DLD1 (cell line): Measurements from ENCODE around the gene DUSP12.
"Not testable (repeated sequence)": the region's sequence is repeated elsewhere in the genome, so short reads cannot be mapped to it uniquely, and the experiment has no call there.

Experiments used
- in situ Hi-C: cut with HindIII; loops from 2 replicates; pipeline ENCODE4 v1.10.0; 2017; ENCODE audit warnings: low sequenced_read_pairs

DUSP12 gene, protein sequence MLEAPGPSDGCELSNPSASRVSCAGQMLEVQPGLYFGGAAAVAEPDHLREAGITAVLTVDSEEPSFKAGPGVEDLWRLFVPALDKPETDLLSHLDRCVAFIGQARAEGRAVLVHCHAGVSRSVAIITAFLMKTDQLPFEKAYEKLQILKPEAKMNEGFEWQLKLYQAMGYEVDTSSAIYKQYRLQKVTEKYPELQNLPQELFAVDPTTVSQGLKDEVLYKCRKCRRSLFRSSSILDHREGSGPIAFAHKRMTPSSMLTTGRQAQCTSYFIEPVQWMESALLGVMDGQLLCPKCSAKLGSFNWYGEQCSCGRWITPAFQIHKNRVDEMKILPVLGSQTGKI

DNA sequence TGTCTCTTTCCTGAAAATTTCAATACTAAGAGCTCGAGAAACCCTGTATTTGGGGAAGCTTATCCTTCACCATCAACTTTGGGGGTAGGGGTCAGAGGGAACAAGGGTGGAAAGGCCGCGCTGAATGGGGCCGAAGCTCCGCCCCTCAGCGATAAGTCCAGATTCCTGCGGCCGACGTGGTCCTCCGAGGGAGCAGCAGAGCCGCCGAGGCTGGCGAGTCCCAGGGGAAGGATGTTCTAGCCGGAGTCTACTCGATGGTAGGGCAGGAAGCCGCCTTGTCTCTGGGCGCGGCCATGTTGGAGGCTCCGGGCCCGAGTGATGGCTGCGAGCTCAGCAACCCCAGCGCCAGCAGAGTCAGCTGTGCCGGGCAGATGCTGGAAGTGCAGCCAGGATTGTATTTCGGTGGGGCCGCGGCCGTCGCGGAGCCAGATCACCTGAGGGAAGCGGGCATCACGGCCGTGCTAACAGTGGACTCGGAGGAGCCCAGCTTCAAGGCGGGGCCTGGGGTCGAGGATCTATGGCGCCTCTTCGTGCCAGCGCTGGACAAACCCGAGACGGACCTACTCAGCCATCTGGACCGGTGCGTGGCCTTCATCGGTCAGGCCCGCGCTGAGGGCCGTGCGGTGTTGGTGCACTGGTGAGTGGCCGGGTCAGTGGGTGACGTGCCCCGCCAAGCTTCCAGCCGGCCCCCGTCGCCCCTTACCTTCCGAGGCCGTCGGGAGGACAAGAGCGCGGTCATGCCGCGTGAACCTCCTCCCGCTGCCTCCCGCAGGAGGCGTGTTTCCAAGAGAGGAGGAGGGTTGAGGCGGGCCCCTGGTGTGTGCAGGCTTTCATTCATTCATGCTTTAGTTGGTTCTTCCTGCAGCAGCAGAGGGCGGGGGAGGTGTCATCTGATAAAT, at the start of gene DUSP12:
Gene DUSP12 (plus strand): TSS at position 278 of the 899 bp plus-strand sequence. CDS start 16 bp downstream, at position 294.
- in situ Hi-C loops, result loop anchor here (10.0 kb wide), 1 partner anchor 265 kb away; no protein-coding TSS in a partner anchor

- in situ Hi-C loops, result no loop called here
Observed at GRCh38 chr1:161702250-161702649, 47.3 kb upstream of the DUSP12 start.

- in situ Hi-C loops, result no loop called here
Observed at GRCh38 chr1:161705537-161705936, 44.0 kb upstream of the DUSP12 start.

GRCh38 chr1:161706113-161706481, 43.5 kb upstream of the DUSP12 start:
- in situ Hi-C loops, result no loop called here

DNA sequence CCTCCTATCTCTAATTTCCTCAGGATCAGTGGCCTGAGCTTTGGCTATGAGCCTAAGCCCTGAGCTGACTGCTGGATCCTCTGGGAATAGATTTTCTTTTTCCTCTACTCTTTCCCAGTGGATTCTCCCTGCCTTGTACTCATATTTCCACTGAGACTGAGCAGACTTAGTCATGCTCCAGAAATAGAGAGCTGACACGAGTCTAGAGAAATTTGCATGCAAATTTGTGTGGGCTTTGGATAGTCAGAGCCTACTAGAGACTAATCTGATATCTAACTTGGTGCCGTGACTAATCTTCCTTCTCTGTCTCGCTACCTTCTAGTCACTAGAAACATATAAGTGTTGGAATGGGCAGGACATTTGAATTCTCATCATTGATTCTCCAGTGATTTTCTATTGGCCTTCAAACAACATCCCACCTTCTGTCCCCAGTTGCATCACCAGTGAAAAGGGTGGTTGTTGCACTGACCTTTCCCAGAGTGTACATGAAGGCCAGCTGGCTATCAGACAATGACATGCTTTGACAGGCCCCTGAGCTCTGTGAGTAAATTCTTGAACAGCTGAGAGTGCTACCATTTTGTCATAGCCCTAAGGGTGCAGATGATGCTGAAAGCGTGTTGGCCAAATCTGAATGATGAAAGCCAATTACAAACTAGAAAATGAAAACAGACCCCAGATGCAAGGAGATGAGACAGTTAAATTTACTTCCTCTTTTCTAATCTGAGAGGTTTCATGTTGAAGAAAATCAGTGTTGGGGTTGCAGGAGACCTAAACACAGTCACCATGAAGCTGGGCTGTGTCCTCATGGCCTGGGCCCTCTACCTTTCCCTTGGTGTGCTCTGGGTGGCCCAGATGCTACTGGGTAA, 42.9 kb upstream of the DUSP12 start, which contains the start of gene FCRLA:
Gene FCRLA (plus strand): TSS at position 748 of the 866 bp plus-strand sequence. CDS start 36 bp downstream, at position 784.
- in situ Hi-C loops, result no loop called here

- in situ Hi-C loops, result no loop called here
Observed at GRCh38 chr1:161707503-161707902, 42.1 kb upstream of the DUSP12 start.

DNA sequence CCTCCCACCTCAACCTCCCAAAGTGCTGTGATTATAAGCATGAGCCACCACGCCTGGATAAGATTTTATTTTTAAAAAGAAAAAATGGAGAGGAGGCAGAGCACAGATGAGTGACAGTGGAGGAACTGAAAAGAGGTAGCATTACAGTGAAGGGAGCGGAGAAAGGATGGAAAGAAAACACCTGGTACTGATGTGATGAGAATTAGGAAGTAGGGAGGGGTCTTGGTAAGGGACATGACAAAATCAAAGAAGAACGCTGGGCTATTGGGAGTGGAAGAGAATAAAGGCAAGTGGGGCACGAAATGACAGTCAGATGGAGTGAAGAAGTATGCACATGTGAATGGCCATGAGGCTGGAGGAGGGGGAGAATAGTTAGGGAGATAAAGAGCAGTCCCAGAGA, 40.2 kb upstream of the DUSP12 start:
- in situ Hi-C loops, result no loop called here

GRCh38 chr1:161710560-161710959, 39.0 kb upstream of the DUSP12 start:
- in situ Hi-C loops, result no loop called here

DNA sequence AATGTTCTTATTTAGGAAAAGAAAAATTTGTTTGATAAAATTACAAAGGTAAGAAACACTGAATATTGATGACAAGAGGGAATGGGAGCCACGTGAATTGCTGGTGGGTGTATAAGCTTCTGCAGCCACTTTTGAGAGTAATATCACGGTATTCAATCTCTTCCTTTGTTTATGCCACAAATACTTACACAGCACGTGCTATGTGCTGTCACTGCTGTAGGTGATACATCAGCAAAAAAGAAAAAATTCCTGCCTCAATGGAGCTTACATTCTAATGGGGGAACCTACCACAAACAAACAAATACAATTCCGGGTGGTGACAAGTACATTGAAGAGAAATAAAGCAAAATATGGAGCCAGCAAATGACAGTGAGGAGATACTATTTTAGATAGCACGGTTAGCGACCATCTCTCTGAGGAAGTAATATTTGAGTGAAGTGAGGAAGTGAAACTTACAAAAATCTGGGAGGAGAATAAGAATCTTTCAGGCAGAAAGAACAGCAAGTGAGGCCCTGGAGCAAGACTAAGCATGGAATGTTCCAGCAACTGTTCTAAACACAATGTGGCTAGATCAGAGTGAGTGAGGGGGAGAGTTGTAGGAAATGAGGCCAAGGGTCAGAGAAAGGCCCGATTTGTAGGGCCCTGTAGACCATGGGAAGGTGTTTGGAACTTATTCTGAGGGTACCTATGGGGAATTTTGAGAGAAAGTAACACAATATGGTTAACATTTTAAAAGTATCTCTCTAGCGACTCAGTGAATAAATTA, 30.8 kb upstream of the DUSP12 start:
- in situ Hi-C loops, result no loop called here

DNA sequence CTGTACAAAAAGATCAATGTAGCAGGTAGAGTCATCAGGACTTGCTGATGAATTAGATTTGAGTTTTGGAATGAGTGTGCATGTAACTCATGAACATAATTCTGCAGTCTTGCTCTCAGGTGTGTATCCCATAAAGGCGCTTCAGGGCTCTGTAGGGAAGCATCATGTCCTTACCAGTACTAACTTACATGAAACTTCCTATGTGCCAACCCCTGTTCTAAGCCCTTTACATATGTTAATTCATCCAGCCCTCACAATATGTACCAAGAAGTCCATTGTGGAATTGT, 30.3 kb upstream of the DUSP12 start:
- in situ Hi-C loops, result no loop called here

DNA sequence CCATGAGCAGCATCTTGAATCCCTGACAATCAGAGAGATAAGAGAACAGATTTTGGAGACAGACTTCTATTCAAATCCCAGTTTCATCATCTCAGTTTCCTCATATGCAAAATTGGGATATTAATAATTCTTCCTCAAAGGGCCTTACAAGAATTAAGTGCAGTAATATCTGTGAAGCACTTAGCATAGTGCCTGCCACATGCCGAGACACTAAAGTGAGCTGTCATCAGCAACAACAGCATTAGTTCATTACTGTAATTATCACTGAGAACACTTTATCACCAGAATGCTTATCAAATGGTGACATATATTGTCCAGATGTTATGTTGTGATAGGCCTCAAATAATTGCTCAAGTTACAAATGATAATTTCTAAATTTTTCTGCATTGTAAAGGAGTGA, 29.2 kb upstream of the DUSP12 start:
- in situ Hi-C loops, result no loop called here

DNA sequence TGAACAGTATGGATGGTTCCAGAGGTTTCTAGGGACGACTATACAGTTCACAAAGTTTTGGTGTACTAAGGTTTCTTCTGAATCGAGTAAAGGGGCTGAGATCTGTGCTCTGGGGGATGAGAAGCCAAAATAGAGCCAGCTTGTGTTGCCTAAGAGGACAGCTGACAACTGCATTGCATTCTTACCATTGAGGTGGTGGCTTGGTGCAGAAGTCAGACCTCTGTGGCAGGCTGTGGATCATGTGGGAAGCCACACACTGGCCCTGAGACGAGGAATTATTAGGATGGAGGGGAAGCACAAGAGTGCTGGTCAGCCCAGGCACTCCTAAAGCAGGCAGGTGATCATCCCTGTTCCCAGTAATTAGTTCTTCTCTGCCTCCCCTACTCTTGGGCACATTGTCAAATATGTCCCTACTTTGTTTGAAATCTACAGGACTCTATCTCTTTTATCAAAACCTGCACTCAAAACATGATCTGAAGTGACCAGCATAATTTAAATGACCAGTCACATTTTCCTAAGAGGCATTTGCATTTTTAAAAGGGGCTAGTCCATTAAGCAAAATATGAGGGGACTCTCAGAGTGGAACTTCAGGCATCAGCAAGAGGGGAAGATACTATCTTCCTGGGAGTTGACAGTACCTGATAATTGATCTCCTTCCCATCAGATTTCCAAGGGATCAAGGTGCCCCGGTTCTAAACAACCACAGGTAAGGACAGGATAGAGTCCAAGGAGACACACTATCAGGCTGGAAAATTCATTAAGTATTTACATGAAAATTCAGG, 28.4 kb upstream of the DUSP12 start, which contains the start of gene FCRLB:
Gene FCRLB (plus strand): TSS at position 589 of the 782 bp plus-strand sequence. CDS start 1,129 bp downstream, outside the sequence.
- in situ Hi-C loops, result no loop called here

DNA sequence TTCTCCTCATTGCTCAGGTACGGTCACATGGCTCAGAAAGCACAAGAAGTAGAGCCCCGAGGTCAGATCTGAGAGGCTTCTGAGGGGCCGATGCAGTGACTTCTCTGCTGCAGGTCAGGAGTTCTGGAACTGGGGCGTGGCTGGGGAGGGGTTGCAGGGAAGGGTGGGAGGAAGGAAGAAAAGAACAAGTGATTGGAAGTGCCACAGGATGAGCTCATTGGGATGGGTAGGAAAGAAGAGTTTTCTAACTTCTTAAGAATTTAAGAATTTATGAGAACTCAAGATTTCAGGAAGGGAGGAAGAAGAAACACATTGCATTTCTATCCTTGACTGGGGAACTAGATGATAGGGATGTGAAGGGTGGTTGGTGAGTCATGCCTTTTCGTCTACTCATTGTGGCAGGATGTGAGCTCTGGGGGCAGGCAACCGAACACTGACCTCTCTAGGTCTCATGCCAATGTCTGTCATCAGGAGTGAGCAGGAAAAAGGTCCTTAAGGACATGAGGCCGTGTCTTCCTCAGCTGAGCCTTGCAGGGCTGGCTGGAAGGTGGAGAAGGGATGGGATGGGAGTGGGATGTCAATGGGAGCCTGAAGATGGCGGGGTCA, 27.7 kb upstream of the DUSP12 start:
- in situ Hi-C loops, result no loop called here

- in situ Hi-C loops, result no loop called here
Observed at GRCh38 chr1:161722406-161722805, 27.2 kb upstream of the DUSP12 start.

- in situ Hi-C loops, result no loop called here
Observed at GRCh38 chr1:161723459-161724141, 26.0 kb upstream of the DUSP12 start.

DNA sequence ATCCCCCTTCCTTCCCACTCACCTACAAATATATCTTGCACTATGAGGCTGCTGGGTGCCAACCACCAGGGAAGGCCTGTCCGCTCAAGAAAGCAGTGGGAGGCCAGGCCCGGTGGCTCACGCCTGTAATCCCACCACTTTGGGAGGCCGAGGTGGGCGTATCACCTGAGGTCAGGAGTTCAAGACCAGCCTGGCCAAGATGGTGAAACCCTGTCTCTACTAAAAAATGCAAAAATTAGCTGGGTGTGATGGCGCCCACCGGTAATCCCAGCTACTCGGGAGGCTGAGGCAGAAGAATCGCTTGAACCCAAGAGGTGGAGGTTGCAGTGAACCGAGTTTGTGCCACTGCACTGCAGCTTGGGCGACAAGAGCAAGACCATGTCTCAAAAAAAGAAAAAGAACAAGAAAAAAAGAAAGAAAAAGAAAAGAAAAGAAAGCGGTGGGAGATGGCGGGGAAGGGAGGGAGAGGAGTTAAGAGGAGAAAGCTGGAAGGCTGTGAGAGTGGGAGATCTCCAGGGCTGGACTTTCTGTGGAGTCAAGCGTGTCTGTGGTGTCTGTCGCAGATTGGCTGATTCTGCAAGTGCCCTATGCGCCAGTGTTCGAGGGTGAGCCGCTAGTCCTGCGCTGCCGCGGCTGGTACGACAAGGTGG, 24.2 kb upstream of the DUSP12 start:
- in situ Hi-C loops, result not testable (repeated sequence)

DNA sequence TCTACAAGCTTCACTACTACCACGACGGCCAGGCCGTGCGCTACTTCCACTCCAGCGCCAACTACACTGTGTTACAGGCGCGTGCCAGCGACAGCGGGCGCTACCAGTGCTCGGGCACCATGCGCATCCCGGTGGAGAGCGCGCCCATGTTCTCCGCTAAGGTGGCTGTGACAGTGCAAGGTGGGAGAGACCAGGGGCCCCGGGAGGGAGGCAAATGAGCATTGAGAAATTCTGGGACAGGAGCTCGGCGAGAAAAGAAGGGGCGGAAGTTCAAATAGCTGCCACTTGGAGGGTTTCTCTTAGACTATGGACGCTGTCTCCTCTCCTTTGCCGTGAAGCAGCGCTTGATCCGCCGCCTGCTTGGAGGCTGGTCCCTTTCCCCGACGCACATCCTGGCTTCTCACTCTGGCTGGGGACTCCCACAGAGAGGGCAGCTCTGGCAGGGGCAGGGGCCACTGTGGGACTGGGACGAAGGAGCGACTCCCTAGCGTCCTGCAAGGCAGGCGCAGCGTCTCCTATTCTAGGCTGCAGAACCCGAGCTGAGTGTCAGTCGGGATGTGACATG, 23.6 kb upstream of the DUSP12 start:
- in situ Hi-C loops, result no loop called here
